Heart left ventricle (tissue), 16 donors: ENCODE measurements around the gene MRGPRX4. TPM values are rescaled to one million over a fixed set of nuclear protein-coding genes. Genes with fewer than 3 reads are reported as not detected.
"Not testable (repeated sequence)": the region's sequence is repeated elsewhere in the genome, so short reads cannot be mapped to it uniquely, and the experiment has no call there.

Experiments used
- ATAC-seq, 4 donors: fragments of 200-7000 bp; cut with Tn5 transposase; one replicate each; pipeline ENCODE4 v1.9.1; 2020 to 2022; ENCODE audit warnings: moderate library complexity in 4 of 4, mild to moderate bottlenecking in 3 of 4, moderate number of reproducible peaks in 1 of 4
- DNase-seq, 5 donors: peaks; one replicate each; pipeline ENCODE4 v3.0.0-alpha.2; 2020
- H3K27ac ChIP-seq, 12 donors: fragments of 200-600 bp; sonication (generic) in 4 of 12; one replicate each; pipeline versions ENCODE4 v1.5.0 to v1.8.0; 2016 to 2022; ENCODE audit warnings: mild to moderate bottlenecking in 2 of 12
- H3K27me3 ChIP-seq, 9 donors: fragments of 200-600 bp; sonication (generic) in 2 of 9; one replicate each; pipeline versions ENCODE4 v1.5.1 to v1.8.0; 2016 to 2022; ENCODE audit warnings: mild to moderate bottlenecking in 3 of 9
- H3K36me3 ChIP-seq, 9 donors: fragments of 200-600 bp; sonication (generic) in 2 of 9; one replicate each; pipeline versions ENCODE4 v1.5.0 to v1.8.0; 2018 to 2022; ENCODE audit warnings: mild to moderate bottlenecking in 2 of 9
- H3K4me1 ChIP-seq, 12 donors: fragments of 200-600 bp; sonication (generic) in 4 of 12; one replicate each; pipeline versions ENCODE4 v1.5.0 to v1.8.0; 2016 to 2022; ENCODE audit warnings: mild to moderate bottlenecking in 3 of 12
- H3K4me3 ChIP-seq, 12 donors: fragments of 200-600 bp; sonication (generic) in 4 of 12; one replicate each; pipeline versions ENCODE4 v1.5.0 to v1.8.0; 2017 to 2022; ENCODE audit warnings: mild to moderate bottlenecking in 9 of 12, moderate library complexity in 4 of 12
- H3K9me3 ChIP-seq, 12 donors: fragments of 200-600 bp; sonication (generic) in 4 of 12; one replicate each; pipeline versions ENCODE4 v1.5.0 to v1.8.0; 2016 to 2022; ENCODE audit warnings: mild to moderate bottlenecking in 1 of 12
- CTCF ChIP-seq, 12 donors: fragments of 200-600 bp; sonication (generic) in 4 of 12; IDR thresholded peaks; one replicate each; pipeline versions ENCODE4 v1.5.0 to v1.8.0; 2018 to 2022; ENCODE audit warnings: antibody characterized with exemption in 12 of 12, mild to moderate bottlenecking in 5 of 12
- POLR2A ChIP-seq, 2 donors: fragments of 450-650 bp; IDR thresholded peaks; one replicate each; pipeline ENCODE4 v1.6.1; 2017; ENCODE audit warnings: antibody characterized with exemption in 2 of 2, mild to moderate bottlenecking in 2 of 2, moderate library complexity in 2 of 2
- WGBS, 4 donors: extraction: QIAGEN DNeasy Blood & Tissue Kit in 2 of 4; methylation state at CpG; one replicate each; pipeline versions ENCODE4 v1.1.5 to v1.1.7; 2013 to 2018; 5-methylcytosine and 5-hydroxymethylcytosine counted together
- intact Hi-C, 10 donors: fragments of 100-400 bp; cut with DNase I; formaldehyde crosslinking; loops; one replicate each; pipeline versions ENCODE4 v1.11.1 to v1.14.2; 2022
- polyA plus RNA-seq, 2 donors: library from polyadenylated mRNA; stranded (reverse); fragments of 200-250 nt; gene quantifications; one replicate each; pipeline ENCODE4 v1.2.3, GENCODE V29; 2013
- total RNA-seq, 9 donors: library from RNA; depleted of rRNA in 2 of 9; stranded (reverse); fragments of >200 nt in 2 of 9; fragmentation: NEBNext Ultra II Directional in 3 of 9; extraction: Animal tissue kit (Norgen Biotek cat#: 25700) in 3 of 9; gene quantifications; one replicate each; pipeline versions ENCODE4 v1.1.0 to v1.2.4, GENCODE V29; 2016 to 2023
- donor health status: ischemic (EF 13 %, LVEDD 7.1; RV severe dilation, severe dysfunction).
- donor health status: healthy with polysubstance abuse.
- donor health status: DM: no; HTN: yes; CAD: no.
- donor health status: DM: no; HTN: no; CAD: no.
- donor health status: ischemic (EF 25% LVEDD 6.9; RV normal size, moderate dysfunction).
- donor health status: ischemic (EF 25% LVEDD 5.7; RV mildly dilated, moderate dysfunction).
- donor health status: healthy.
- donor health status: DM: yes; HTN: yes; CAD: no.
- donor health status: ischemic (EF 35%, LVEDD 5.7; RV mildly dilated, moderate dysfunction).
- donor health status: nonischemic (EF 11% LVEDD 7.7; RV severe dilation, severe dysfunction).
- donor health status: DM: yes; HTN: yes; CAD: no.
- donor health status: PGD.
- donor health status: ischemic (EF 29% LVEDD 5.4; RV normal size, mild dysfunction).
- donor health status: nonischemic (EF 23%, LVEDD 6.1; RV moderate dilation, normal function).

The MRGPRX4 gene
- total and polyA plus RNA-seq, 11 donors, result not detected

GRCh38 chr11:18193010-18193409 lies 20.4 kb downstream of the MRGPRX4 start:
- ATAC-seq (no peak), DNase-seq (no peak)
- 19 to 27% (median 24%) methylated on average over 4 of the region's 4 CpGs for whole genome bisulfite sequencing, 4 donors
- H3K4me3 ChIP-seq, result no peak overlapping the region
- peaks cover 0 to 16% (median 0%) of the 10 kb centered on the region in 9 donors for H3K27me3 ChIP-seq
- H3K27ac ChIP-seq, result no peak overlapping the region
- intact Hi-C loops, result no loop called here
- TF ChIP-seq CTCF (IDR thresholded peaks at IDR 0.05) (no peak), POLR2A (IDR thresholded peaks at IDR 0.05) (no peak)
- no peaks in the 10 kb centered on the region for H3K9me3 ChIP-seq
- no peaks in the 10 kb centered on the region for H3K4me1 ChIP-seq
- no peaks in the 10 kb centered on the region for H3K36me3 ChIP-seq

- no peak overlapping the region for H3K4me3 ChIP-seq
- ATAC-seq, result no peak
- no peak overlapping the region for H3K27ac ChIP-seq
- intact Hi-C loops, result no loop called here
- H3K4me1 ChIP-seq, result no peaks in the 10 kb centered on the region
- WGBS, 4 donors, result 85 to 93% (median 88%) methylated on average over 2 of the region's 2 CpGs
- DNase-seq, result no peak
- H3K36me3 ChIP-seq, result no peaks in the 10 kb centered on the region
- TF ChIP-seq CTCF (IDR thresholded peaks at IDR 0.05) (no peak), POLR2A (IDR thresholded peaks at IDR 0.05) (no peak)
- peaks cover 0 to under 1% (median 0%) of the 10 kb centered on the region in 12 donors for H3K9me3 ChIP-seq
- H3K27me3 ChIP-seq, result peaks cover 0 to 6% (median 0%) of the 10 kb centered on the region in 9 donors
These were observed 23.9 kb downstream of the MRGPRX4 start for GRCh38 chr11:18196532-18196931.

GRCh38 chr11:18197738-18198137 lies 25.1 kb downstream of the MRGPRX4 start:
- DNase-seq, H3K36me3 ChIP-seq, ATAC-seq, H3K4me1 ChIP-seq, H3K27me3 ChIP-seq, H3K27ac ChIP-seq, H3K9me3 ChIP-seq, H3K4me3 ChIP-seq, intact Hi-C loops: not testable (repeated sequence)
- 51 to 83% (median 67%) methylated on average over 3 of the region's 3 CpGs for WGBS, 4 donors

GRCh38 chr11:18203723-18204122 lies 31.1 kb downstream of the MRGPRX4 start:
- H3K9me3 ChIP-seq, result peaks cover 0 to 4% (median 0%) of the 10 kb centered on the region in 12 donors
- H3K36me3 ChIP-seq, result no peaks in the 10 kb centered on the region
- no peak for DNase-seq
- TF ChIP-seq POLR2A (IDR thresholded peaks at IDR 0.05) (no peak), CTCF (IDR thresholded peaks at IDR 0.05) (peak in 3 of 12 donors; percentile 14 to 20 (median 14))
- intact Hi-C loops, result no loop called here
- WGBS, 4 donors, result 4 to 9% (median 7%) methylated on average over 6 of the region's 6 CpGs
- no peaks in the 10 kb centered on the region for H3K4me1 ChIP-seq
- peaks cover 0 to 37% (median 4%) of the 10 kb centered on the region in 9 donors for H3K27me3 ChIP-seq
- H3K27ac ChIP-seq, result no peak overlapping the region
- ATAC-seq, result no peak
- H3K4me3 ChIP-seq, result no peak overlapping the region

- TF ChIP-seq CTCF (IDR thresholded peaks at IDR 0.05) (no peak), POLR2A (IDR thresholded peaks at IDR 0.05) (no peak)
- peaks cover 0 to 4% (median 0%) of the 10 kb centered on the region in 12 donors for H3K9me3 ChIP-seq
- H3K27me3 ChIP-seq, result peaks cover 0 to 42% (median 6%) of the 10 kb centered on the region in 9 donors
- H3K27ac ChIP-seq, result no peak overlapping the region
- ATAC-seq (no peak), DNase-seq (no peak)
- 73 to 91% (median 86%) methylated on average over 3 of the region's 3 CpGs for WGBS, 4 donors
- no peak overlapping the region for H3K4me3 ChIP-seq
- no peaks in the 10 kb centered on the region for H3K36me3 ChIP-seq
- H3K4me1 ChIP-seq, result no peaks in the 10 kb centered on the region
- intact Hi-C loops, result no loop called here
These were observed 31.6 kb downstream of the MRGPRX4 start for GRCh38 chr11:18204220-18204619.
